Thyroid gland (tissue), 4 donors: ENCODE measurements around the gene CCDC85C. TPM values are rescaled to one million over a fixed set of nuclear protein-coding genes. Genes with fewer than 3 reads are reported as not detected.

ENCODE experiments used
- DNase-seq, 2 donors: peaks; one replicate each; pipeline ENCODE4 v3.0.0-alpha.2; 2019
- H3K27ac ChIP-seq, 3 donors: fragments of 200-600 bp; sonication (generic); 1 replicate in 2 of 3; 2 replicates in 1 of 3; pipeline ENCODE4 v1.5.1; 2016 to 2019; ENCODE audit warnings: mild to moderate bottlenecking in 1 of 3, moderate library complexity in 1 of 3
- H3K27me3 ChIP-seq: fragments of 200-600 bp; sonication (generic); one replicate; pipeline ENCODE4 v1.5.1; 2019
- H3K36me3 ChIP-seq, 2 donors: fragments of 200-600 bp; sonication (generic); one replicate each; pipeline ENCODE4 v1.5.1; 2016 to 2019
- H3K4me1 ChIP-seq, 2 donors: fragments of 200-600 bp; sonication (generic); one replicate each; pipeline ENCODE4 v1.5.1; 2017 to 2019
- H3K4me3 ChIP-seq, 3 donors: fragments of 200-600 bp; sonication (generic); replicated peaks in 1 of 3; 1 replicate in 2 of 3; 2 replicates in 1 of 3; pipeline ENCODE4 v1.5.1; 2016; ENCODE audit warnings: mild to moderate bottlenecking in 1 of 3
- H3K9me3 ChIP-seq: fragments of 200-600 bp; sonication (generic); one replicate; pipeline ENCODE4 v1.5.1; 2017
- CTCF ChIP-seq, 6 experiments: fragments of 200-600 bp in 3 of 6; fragments of 450-650 bp in 3 of 6; sonication (generic) in 3 of 6; IDR thresholded peaks; one replicate each; pipeline ENCODE4 v1.5.1; 2016 to 2019; ENCODE audit warnings: antibody characterized with exemption in 6 of 6, mild to moderate bottlenecking in 2 of 6, inconsistent platforms in 1 of 6, moderate library complexity in 1 of 6
- POLR2A ChIP-seq, 2 donors: fragments of 450-650 bp; IDR thresholded peaks; one replicate each; pipeline ENCODE4 v1.6.1; 2017; ENCODE audit warnings: antibody characterized with exemption in 2 of 2, mild to moderate bottlenecking in 2 of 2, moderate library complexity in 1 of 2
- WGBS, 2 donors: methylation state at CpG; one replicate each; pipeline ENCODE4 v1.1.5; 2017; 5-methylcytosine and 5-hydroxymethylcytosine counted together
- intact Hi-C: fragments of 100-400 bp; cut with DNase I; formaldehyde crosslinking; loops from one replicate; pipeline ENCODE4 v1.15.1; 2023
- total RNA-seq, 4 donors: library from RNA; depleted of rRNA; stranded (reverse); fragments of >200 nt; gene quantifications; one replicate each; pipeline ENCODE4 v1.2.3, GENCODE V29; 2016

The CCDC85C gene
- total RNA-seq, 4 donors from 2014 or later, result 8.6 to 28.3 (median 17.3) TPM

GRCh38 chr14:99516156-99516870, 87.7 kb downstream of the CCDC85C start:
- intact Hi-C loops, result no loop called here

GRCh38 chr14:99515301-99516155, 88.5 kb downstream of the CCDC85C start:
- no peak for TF ChIP-seq CTCF (IDR thresholded peaks at IDR 0.05)
- no peak for TF ChIP-seq POLR2A (IDR thresholded peaks at IDR 0.05)

More at GRCh38 chr14:99516156-99516870, 87.7 kb downstream of the CCDC85C start:
- Histone ChIP-seq H3K36me3 (peaks cover 0 to 3% of the 10 kb centered on the region in 2 donors), H3K4me3 (no peak overlapping the region), H3K27me3 (no peaks in the 10 kb centered on the region), H3K4me1 (peaks cover 0 to 7% of the 10 kb centered on the region in 2 donors), H3K9me3 (no peaks in the 10 kb centered on the region), H3K27ac (no peak overlapping the region)
- TF ChIP-seq CTCF (IDR thresholded peaks at IDR 0.05), result no peak
- no peak for TF ChIP-seq POLR2A (IDR thresholded peaks at IDR 0.05)
- DNase-seq, result no peak
- WGBS, 2 donors, result 81% methylated on average over 15 to 18 of the region's 24 CpGs

GRCh38 chr14:99514552-99515300, 89.3 kb downstream of the CCDC85C start:
- Histone ChIP-seq H3K36me3 (peaks cover 0 to 13% of the 10 kb centered on the region in 2 donors), H3K4me1 (peaks cover 0 to 7% of the 10 kb centered on the region in 2 donors), H3K27me3 (no peaks in the 10 kb centered on the region), H3K4me3 (no peak overlapping the region), H3K27ac (no peak overlapping the region), H3K9me3 (no peaks in the 10 kb centered on the region)
- TF ChIP-seq CTCF (IDR thresholded peaks at IDR 0.05) (no peak), POLR2A (IDR thresholded peaks at IDR 0.05) (no peak)
- no peak for DNase-seq
- intact Hi-C loops, result no loop called here
- WGBS, 2 donors, result 93 to 94% methylated on average over 11 to 13 of the region's 20 CpGs

More at GRCh38 chr14:99515301-99516155, 88.5 kb downstream of the CCDC85C start:
- no peaks in the 10 kb centered on the region for H3K27me3 ChIP-seq
- peaks cover 0 to 7% of the 10 kb centered on the region in 2 donors for H3K4me1 ChIP-seq
- intact Hi-C loops, result no loop called here
- no peak overlapping the region for H3K4me3 ChIP-seq
- H3K9me3 ChIP-seq, result no peaks in the 10 kb centered on the region
- no peak overlapping the region for H3K27ac ChIP-seq
- 84 to 87% methylated on average over 10 to 12 of the region's 27 CpGs for WGBS, 2 donors
- H3K36me3 ChIP-seq, result peaks cover 0 to 8% of the 10 kb centered on the region in 2 donors
- DNase-seq, result no peak

GRCh38 chr14:99513946-99514551, 90.0 kb downstream of the CCDC85C start:
- intact Hi-C loops, result no loop called here
- peaks cover 0 to 7% of the 10 kb centered on the region in 2 donors for H3K4me1 ChIP-seq
- no peak for DNase-seq

More at GRCh38 chr14:99513946-99514551, 90.0 kb downstream of the CCDC85C start:
- Histone ChIP-seq H3K27me3 (no peaks in the 10 kb centered on the region), H3K9me3 (no peaks in the 10 kb centered on the region), H3K4me3 (no peak overlapping the region), H3K27ac (no peak overlapping the region), H3K36me3 (peaks cover 4 to 19% of the 10 kb centered on the region in 2 donors)
- WGBS, 2 donors, result 81 to 87% methylated on average over 9 to 13 of the region's 13 CpGs
- TF ChIP-seq CTCF (IDR thresholded peaks at IDR 0.05), result no peak
- TF ChIP-seq POLR2A (IDR thresholded peaks at IDR 0.05), result no peak
